GM23338 (cell line): ENCODE measurements around the gene FMO2. TPM values are rescaled to one million over a fixed set of nuclear protein-coding genes. Genes with fewer than 3 reads are reported as not detected.
A peak's percentile ranks its signal among the peaks of the same experiment; 100 is the strongest.

Experiments
- ATAC-seq: fragments of 200-7000 bp; cut with Tn5 transposase; 3 replicates; pipeline ENCODE4 v1.9.1; 2020
- DNase-seq: peaks from one replicate; pipeline ENCODE4 v3.0.0-alpha.2; 2015; ENCODE audit warnings: low spot score
- H2AFZ ChIP-seq: fragments of 200-600 bp; sonication (generic); 2 replicates; pipeline ENCODE4 v1.8.0; 2016; ENCODE audit warnings: antibody characterized with exemption, mild to moderate bottlenecking, moderate library complexity
- H3F3A ChIP-seq: fragments of 200-600 bp; sonication (generic); replicated peaks from 2 replicates; pipeline ENCODE4 v1.8.0; 2017; ENCODE audit warnings: antibody characterized with exemption, mixed run types, low read depth
- H3K27ac ChIP-seq: fragments of 200-600 bp; sonication (generic); 2 replicates; pipeline ENCODE4 v1.6.1; 2016; ENCODE audit warnings: low read depth
- H3K27me3 ChIP-seq: fragments of 200-600 bp; sonication (generic); 2 replicates; pipeline ENCODE4 v1.8.0; 2016; ENCODE audit warnings: mild to moderate bottlenecking, mixed run types, moderate library complexity; ENCODE audit not compliant: insufficient read depth
- H3K36me3 ChIP-seq: fragments of 200-600 bp; sonication (generic); 2 replicates; pipeline ENCODE4 v1.8.0; 2016; ENCODE audit warnings: mild to moderate bottlenecking; ENCODE audit not compliant: insufficient read depth
- H3K4me1 ChIP-seq: fragments of 200-600 bp; sonication (generic); 2 replicates; pipeline ENCODE4 v1.8.0; 2016; ENCODE audit warnings: mild to moderate bottlenecking, moderate library complexity; ENCODE audit not compliant: insufficient read depth
- H3K4me2 ChIP-seq: fragments of 200-600 bp; sonication (generic); 2 replicates; pipeline ENCODE4 v1.7.1; 2017; ENCODE audit warnings: mixed run types
- H3K4me3 ChIP-seq: fragments of 200-600 bp; sonication (generic); 2 replicates; pipeline ENCODE4 v1.6.1; 2016; ENCODE audit warnings: mixed run types
- H3K79me2 ChIP-seq: fragments of 200-600 bp; sonication (generic); replicated peaks from 2 replicates; pipeline ENCODE4 v1.8.0; 2017; ENCODE audit warnings: mild to moderate bottlenecking; ENCODE audit not compliant: insufficient read depth
- H3K9me2 ChIP-seq: fragments of 200-600 bp; sonication (generic); 2 replicates; pipeline ENCODE4 v1.8.0; 2017; ENCODE audit not compliant: insufficient read depth
- H4K20me1 ChIP-seq: fragments of 200-600 bp; sonication (generic); replicated peaks from 2 replicates; pipeline ENCODE4 v1.8.0; 2017; ENCODE audit warnings: mild to moderate bottlenecking; ENCODE audit not compliant: insufficient read depth
- H3K27ac Mint-ChIP-seq: 2 replicates; pipeline ENCODE4 v1.8.0; 2020; ENCODE audit warnings: inconsistent platforms, mild to moderate bottlenecking, moderate library complexity, mixed read lengths
- H3K27me3 Mint-ChIP-seq: 3 replicates; pipeline ENCODE4 v1.8.0; 2022; ENCODE audit warnings: low read depth, mild to moderate bottlenecking, moderate library complexity, mixed read lengths, inconsistent platforms; ENCODE audit not compliant: insufficient read depth, poor library complexity
- H3K36me3 Mint-ChIP-seq: 3 replicates; pipeline ENCODE4 v1.8.0; 2021; ENCODE audit warnings: low read depth, mild to moderate bottlenecking, inconsistent platforms, moderate library complexity, mixed read lengths
- H3K4me1 Mint-ChIP-seq: 3 replicates; pipeline ENCODE4 v1.8.0; 2020; ENCODE audit warnings: mild to moderate bottlenecking, inconsistent platforms, mixed read lengths
- H3K4me3 Mint-ChIP-seq: 3 replicates; pipeline ENCODE4 v1.8.0; 2021; ENCODE audit warnings: moderate library complexity, mild to moderate bottlenecking, inconsistent platforms, mixed read lengths
- H3K9me3 Mint-ChIP-seq: 3 replicates; pipeline ENCODE4 v1.8.0; 2020; ENCODE audit warnings: moderate library complexity, mild to moderate bottlenecking, inconsistent platforms, mixed read lengths
- CREB1 ChIP-seq: fragments of 250-450 bp; sonication (Bioruptor Pico); IDR thresholded peaks from 2 replicates; pipeline ENCODE4 v1.5.0; 2020; ENCODE audit warnings: low read depth, mild to moderate bottlenecking, moderate library complexity
- CTCF ChIP-seq, 2 experiments: fragments of 200-600 bp in 1 of 2; sonication (generic) in 1 of 2; conservative IDR thresholded peaks; 2 replicates each; pipeline versions ENCODE4 v1.5.1 to v1.6.1; 2016 to 2017; ENCODE audit warnings: antibody characterized with exemption in 2 of 2, low read depth in 2 of 2, mild to moderate bottlenecking in 2 of 2, moderate library complexity in 1 of 2
- ETS1 ChIP-seq: IDR thresholded peaks from 2 replicates; pipeline ENCODE4 v1.6.1; 2016; ENCODE audit warnings: antibody characterized with exemption
- EZH2 ChIP-seq: fragments of 200-600 bp; sonication (generic); IDR thresholded peaks from one replicate; pipeline ENCODE4 v1.8.0; 2017; ENCODE audit warnings: antibody characterized with exemption, mild to moderate bottlenecking, low read depth; ENCODE audit not compliant: unreplicated experiment
- EZH2phosphoT487 ChIP-seq: fragments of 200-600 bp; sonication (generic); IDR thresholded peaks from one replicate; pipeline ENCODE4 v1.8.1; 2018; ENCODE audit warnings: antibody characterized with exemption; ENCODE audit not compliant: unreplicated experiment
- JUNB ChIP-seq: IDR thresholded peaks from one replicate; pipeline ENCODE4 v1.6.1; 2016; ENCODE audit warnings: antibody characterized with exemption; ENCODE audit not compliant: unreplicated experiment
- NANOG ChIP-seq: IDR thresholded peaks from 2 replicates; pipeline ENCODE4 v1.6.1; 2016; ENCODE audit warnings: antibody characterized with exemption, borderline replicate concordance
- POLR2AphosphoS5 ChIP-seq: IDR thresholded peaks from 2 replicates; pipeline ENCODE4 v1.6.1; 2016; ENCODE audit warnings: antibody characterized with exemption, low read depth
- REST ChIP-seq: IDR thresholded peaks from one replicate; pipeline ENCODE4 v1.6.1; 2018; ENCODE audit warnings: antibody characterized with exemption; ENCODE audit not compliant: unreplicated experiment
- STAT1 ChIP-seq: IDR thresholded peaks from one replicate; pipeline ENCODE4 v1.6.1; 2016; ENCODE audit warnings: antibody characterized with exemption; ENCODE audit not compliant: unreplicated experiment
- ZNF114 ChIP-seq: fragments of 250-450 bp; sonication (Bioruptor Pico); IDR thresholded peaks from 2 replicates; pipeline ENCODE4 v1.5.0; 2020; ENCODE audit warnings: mild to moderate bottlenecking, moderate library complexity
- ZNF331 ChIP-seq: fragments of 250-450 bp; sonication (Bioruptor Pico); IDR thresholded peaks from 2 replicates; pipeline ENCODE4 v1.5.0; 2020; ENCODE audit warnings: low read depth, mild to moderate bottlenecking, moderate library complexity
- ZNF462 ChIP-seq: fragments of 250-450 bp; sonication (Bioruptor Pico); IDR thresholded peaks from 2 replicates; pipeline ENCODE4 v1.5.0; 2020; ENCODE audit warnings: mild to moderate bottlenecking, moderate library complexity
- polyA plus RNA-seq: library from polyadenylated mRNA; unstranded; fragments of >200 nt; fragmentation: Nextera tagmentation; extraction: Ambion mirVana; gene quantifications from 2 replicates; pipeline ENCODE4 v1.2.1, GENCODE V29; 2016
- total RNA-seq: library from RNA; depleted of rRNA; stranded (reverse); fragments of >200 nt; shearing (Covaris generic); gene quantifications from 2 replicates; pipeline ENCODE4 v1.2.3, GENCODE V29; 2014

The FMO2 gene
- total and polyA plus RNA-seq, 2 experiments from 2014 or later, result 0.31 TPM; not detected in 1

GRCh38 chr1:171250263-171250662, 65.2 kb downstream of the FMO2 start:
- ATAC-seq (no peak), DNase-seq (no peak)
- Histone ChIP-seq H3K27ac (no peak overlapping the region), H3K36me3 (no peaks in the 10 kb centered on the region), H3K27me3 (peaks cover 48% of the 10 kb centered on the region), H3K79me2 (no peaks in the 10 kb centered on the region), H3F3A (0 out of 2 replicates have a peak, but pooled peaks cover 4% of the 10 kb centered on the region), H3K9me2 (no peaks in the 10 kb centered on the region), H4K20me1 (no peaks in the 10 kb centered on the region), H3K4me3 (no peak overlapping the region), H3K4me1 (peaks cover 37% of the 10 kb centered on the region), H2AFZ (no peak overlapping the region), H3K4me2 (no peak overlapping the region)
- H3K36me3 Mint-ChIP-seq, result no peaks in the 10 kb centered on the region
- H3K9me3 Mint-ChIP-seq, result no peaks in the 10 kb centered on the region; the same call in 2 of the 3 replicates
- TF ChIP-seq CTCF (conservative IDR thresholded peaks at IDR 0.05; ENCODE audit: low read depth in 2 of 2) (no peak), EZH2 (no peak), JUNB (no peak), CREB1 (CRISPR knock-in tag) (no peak), ZNF462 (CRISPR knock-in tag) (no peak), NANOG (no peak), REST (no peak), ETS1 (no peak), POLR2AphosphoS5 (no peak), STAT1 (no peak), ZNF331 (CRISPR knock-in tag) (no peak), EZH2phosphoT487 (no peak), ZNF114 (CRISPR knock-in tag) (no peak)
- H3K27me3 Mint-ChIP-seq, result peaks cover 2% of the 10 kb centered on the region
- H3K4me3 Mint-ChIP-seq, result 0 out of 3 replicates have a peak overlapping the region, but pooled peaks have one; percentile 19
- peaks cover 27% of the 10 kb centered on the region for H3K4me1 Mint-ChIP-seq
- H3K27ac Mint-ChIP-seq, result no peak overlapping the region
